CD14-positive monocyte (primary cell): ENCODE data around the gene SPINT1. TPM values are rescaled to one million over a fixed set of nuclear protein-coding genes. Genes with fewer than 3 reads are reported as not detected.

Source experiments
- DNase-seq, 3 donors: peaks; one replicate each; pipeline ENCODE4 v3.0.0-alpha.2; 2011 to 2022
- H2AFZ ChIP-seq: 2 replicates; pipeline ENCODE4 v1.6.0; 2012; ENCODE audit warnings: mild to moderate bottlenecking, low read depth, low read length, inconsistent platforms; ENCODE audit not compliant: insufficient read depth, poor library complexity, severe bottlenecking
- H3K27ac ChIP-seq, 2 donors: 1 replicate in 1 of 2; 2 replicates in 1 of 2; pipeline ENCODE4 v1.5.1; 2012 to 2013; ENCODE audit warnings: low read length in 2 of 2, control low read depth in 1 of 2, inconsistent platforms in 1 of 2, low read depth in 1 of 2, mild to moderate bottlenecking in 1 of 2
- H3K27me3 ChIP-seq, 2 donors: one replicate each; pipeline versions ENCODE4 v1.6.0 to v1.6.1; 2011 to 2013; ENCODE audit warnings: low read length in 2 of 2; ENCODE audit not compliant: control insufficient read depth in 2 of 2, insufficient read depth in 2 of 2
- H3K36me3 ChIP-seq, 2 donors: replicated peaks in 1 of 2; 1 replicate in 1 of 2; 2 replicates in 1 of 2; pipeline versions ENCODE4 v1.5.1 to v1.6.1; 2012 to 2013; ENCODE audit warnings: low read length in 2 of 2, control low read depth in 1 of 2, inconsistent platforms in 1 of 2, mild to moderate bottlenecking in 1 of 2; ENCODE audit not compliant: insufficient read depth in 2 of 2, control insufficient read depth in 1 of 2
- H3K4me1 ChIP-seq, 2 donors: 1 replicate in 1 of 2; 2 replicates in 1 of 2; pipeline versions ENCODE4 v1.5.1 to v1.6.1; 2012 to 2013; ENCODE audit warnings: low read length in 2 of 2, control low read depth in 1 of 2, inconsistent platforms in 1 of 2, mild to moderate bottlenecking in 1 of 2, moderate library complexity in 1 of 2; ENCODE audit not compliant: insufficient read depth in 2 of 2, control insufficient read depth in 1 of 2
- H3K4me2 ChIP-seq: replicated peaks from 2 replicates; pipeline ENCODE3; 2012; ENCODE audit warnings: low read length, moderate library complexity, mild to moderate bottlenecking; ENCODE audit not compliant: poor library complexity, severe bottlenecking; ENCODE audit errors: extremely low read depth
- H3K4me3 ChIP-seq, 3 experiments: fragments of 200-600 bp in 1 of 3; sonication (generic) in 1 of 3; replicated peaks in 1 of 3; 1 replicate in 2 of 3; 2 replicates in 1 of 3; pipeline ENCODE4 v1.5.1; 2011 to 2013; ENCODE audit warnings: low read length in 3 of 3, mild to moderate bottlenecking in 3 of 3, control low read depth in 2 of 3, low read depth in 2 of 3, inconsistent platforms in 1 of 3, moderate library complexity in 1 of 3
- H3K79me2 ChIP-seq: 2 replicates; pipeline ENCODE4 v1.6.0; 2012; ENCODE audit warnings: mild to moderate bottlenecking, control low read depth, inconsistent platforms, low read length, moderate library complexity; ENCODE audit not compliant: insufficient read depth
- H3K9ac ChIP-seq: 2 replicates; pipeline ENCODE4 v1.6.0; 2017; ENCODE audit warnings: low read length, mild to moderate bottlenecking; ENCODE audit not compliant: insufficient read depth, poor library complexity, severe bottlenecking
- H3K9me3 ChIP-seq, 2 donors: replicated peaks in 1 of 2; 1 replicate in 1 of 2; 2 replicates in 1 of 2; pipeline versions ENCODE4 v1.5.1 to v1.6.1; 2012 to 2013; ENCODE audit warnings: low read length in 2 of 2, control low read depth in 1 of 2; ENCODE audit not compliant: control insufficient read depth in 1 of 2, insufficient read depth in 1 of 2
- H4K20me1 ChIP-seq: 2 replicates; pipeline ENCODE4 v1.6.0; 2012; ENCODE audit warnings: mild to moderate bottlenecking, low read length, control low read depth, moderate library complexity; ENCODE audit not compliant: insufficient read depth
- H3K27ac Mint-ChIP-seq, 7 donors: one replicate each; pipeline ENCODE4 v1.8.0; 2020; ENCODE audit warnings: mild to moderate bottlenecking in 7 of 7, mixed read lengths in 7 of 7, moderate library complexity in 6 of 7, inconsistent platforms in 2 of 7
- H3K27me3 Mint-ChIP-seq, 3 donors: one replicate each; pipeline ENCODE4 v1.8.0; 2021 to 2022; ENCODE audit warnings: low read depth in 3 of 3, mild to moderate bottlenecking in 3 of 3, mixed read lengths in 3 of 3, moderate library complexity in 3 of 3, inconsistent platforms in 1 of 3
- H3K36me3 Mint-ChIP-seq, 2 donors: one replicate each; pipeline ENCODE4 v1.8.0; 2020; ENCODE audit warnings: mixed read lengths in 2 of 2, inconsistent platforms in 1 of 2, mild to moderate bottlenecking in 1 of 2
- H3K4me1 Mint-ChIP-seq: one replicate; pipeline ENCODE4 v1.8.0; 2020; ENCODE audit warnings: mild to moderate bottlenecking, mixed read lengths
- H3K4me3 Mint-ChIP-seq, 2 donors: one replicate each; pipeline ENCODE4 v1.8.0; 2020; ENCODE audit warnings: mild to moderate bottlenecking in 2 of 2, mixed read lengths in 2 of 2, moderate library complexity in 1 of 2
- H3K9me3 Mint-ChIP-seq, 7 donors: one replicate each; pipeline ENCODE4 v1.8.0; 2020 to 2022; ENCODE audit warnings: mixed read lengths in 7 of 7, mild to moderate bottlenecking in 6 of 7, moderate library complexity in 6 of 7, inconsistent platforms in 2 of 7
- WGBS: methylation state at CpG from one replicate; pipeline ENCODE4 v1.1.5; 2013; ENCODE audit warnings: missing lambda C conversion rate; ENCODE audit not compliant: insufficient coverage; 5-methylcytosine and 5-hydroxymethylcytosine counted together
- intact Hi-C, 2 donors: fragments of 100-400 bp; cut with micrococcal nuclease; formaldehyde crosslinking; loops; one replicate each; pipeline versions ENCODE4 v1.15.0 to v1.15.1; 2023
- polyA plus RNA-seq, 3 donors: library from polyadenylated mRNA; depleted of rRNA in 1 of 3; unstranded in 2 of 3; stranded (reverse) in 1 of 3; fragments of 300-500 nt in 2 of 3; fragments of >200 nt in 1 of 3; fragmentation: Illumina TruSeq in 2 of 3; gene quantifications; 1 replicate in 2 of 3; 2 replicates in 1 of 3; pipeline ENCODE4 v1.2.3, GENCODE V29; 2012 to 2021
- TF ChIP-seq, protein P1 (sequence below): fragments of 200-600 bp; IDR thresholded peaks from one replicate; pipeline ENCODE4 v1.8.0; 2022; ENCODE audit warnings: antibody characterized with exemption, mild to moderate bottlenecking

The SPINT1 gene
- polyA plus RNA-seq, 3 donors: 17.1 to 46.5 (median 21.5) TPM

DNA sequence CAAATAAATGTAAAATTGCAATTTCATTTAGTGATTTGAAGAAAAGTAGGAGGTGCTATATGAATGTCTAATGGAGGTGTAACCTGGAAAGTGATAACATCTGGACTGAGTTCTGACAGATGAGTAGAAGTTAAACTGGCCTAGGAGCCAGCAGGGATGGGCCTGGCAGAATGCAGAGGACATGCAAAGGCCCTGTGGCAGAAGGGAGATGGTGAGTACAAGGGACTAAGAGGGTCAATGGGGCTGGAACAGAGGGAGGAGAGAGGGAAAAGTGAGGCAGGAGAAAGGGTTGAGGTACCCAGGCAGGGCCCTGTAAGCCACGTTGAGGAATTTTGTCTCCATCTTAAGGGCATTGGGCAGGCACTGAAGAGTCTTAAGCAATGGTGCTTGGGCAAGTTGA is 12.0 kb upstream of the SPINT1 start:
- no peak overlapping the region for H3K4me2 ChIP-seq
- H3K9me3 Mint-ChIP-seq: peaks cover 0 to 6% (median 0%) of the 10 kb centered on the region in 7 donors
- no peak overlapping the region for H3K9ac ChIP-seq
- WGBS: 90% methylated on average over 1 of the region's 1 CpG
- H3K27ac ChIP-seq: no peak overlapping the region
- H3K27ac Mint-ChIP-seq: no peak overlapping the region
- no peaks in the 10 kb centered on the region for H3K79me2 ChIP-seq
- DNase-seq: no peak
- TF ChIP-seq, protein P1, sequence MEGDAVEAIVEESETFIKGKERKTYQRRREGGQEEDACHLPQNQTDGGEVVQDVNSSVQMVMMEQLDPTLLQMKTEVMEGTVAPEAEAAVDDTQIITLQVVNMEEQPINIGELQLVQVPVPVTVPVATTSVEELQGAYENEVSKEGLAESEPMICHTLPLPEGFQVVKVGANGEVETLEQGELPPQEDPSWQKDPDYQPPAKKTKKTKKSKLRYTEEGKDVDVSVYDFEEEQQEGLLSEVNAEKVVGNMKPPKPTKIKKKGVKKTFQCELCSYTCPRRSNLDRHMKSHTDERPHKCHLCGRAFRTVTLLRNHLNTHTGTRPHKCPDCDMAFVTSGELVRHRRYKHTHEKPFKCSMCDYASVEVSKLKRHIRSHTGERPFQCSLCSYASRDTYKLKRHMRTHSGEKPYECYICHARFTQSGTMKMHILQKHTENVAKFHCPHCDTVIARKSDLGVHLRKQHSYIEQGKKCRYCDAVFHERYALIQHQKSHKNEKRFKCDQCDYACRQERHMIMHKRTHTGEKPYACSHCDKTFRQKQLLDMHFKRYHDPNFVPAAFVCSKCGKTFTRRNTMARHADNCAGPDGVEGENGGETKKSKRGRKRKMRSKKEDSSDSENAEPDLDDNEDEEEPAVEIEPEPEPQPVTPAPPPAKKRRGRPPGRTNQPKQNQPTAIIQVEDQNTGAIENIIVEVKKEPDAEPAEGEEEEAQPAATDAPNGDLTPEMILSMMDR: no peak
- H3K27me3 Mint-ChIP-seq: peaks cover 3 to 8% (median 5%) of the 10 kb centered on the region in 3 donors
- H3K36me3 ChIP-seq: no peaks in the 10 kb centered on the region
- H3K4me3 Mint-ChIP-seq: no peak overlapping the region
- H4K20me1 ChIP-seq: no peaks in the 10 kb centered on the region
- H3K9me3 ChIP-seq: no peaks in the 10 kb centered on the region
- no peaks in the 10 kb centered on the region for H3K4me1 Mint-ChIP-seq
- H3K36me3 Mint-ChIP-seq: no peaks in the 10 kb centered on the region
- no peaks in the 10 kb centered on the region for H3K4me1 ChIP-seq
- H3K4me3 ChIP-seq: no peak overlapping the region
- intact Hi-C loops: no loop called here
- no peaks in the 10 kb centered on the region for H3K27me3 ChIP-seq
- H2AFZ ChIP-seq: no peak overlapping the region

DNA sequence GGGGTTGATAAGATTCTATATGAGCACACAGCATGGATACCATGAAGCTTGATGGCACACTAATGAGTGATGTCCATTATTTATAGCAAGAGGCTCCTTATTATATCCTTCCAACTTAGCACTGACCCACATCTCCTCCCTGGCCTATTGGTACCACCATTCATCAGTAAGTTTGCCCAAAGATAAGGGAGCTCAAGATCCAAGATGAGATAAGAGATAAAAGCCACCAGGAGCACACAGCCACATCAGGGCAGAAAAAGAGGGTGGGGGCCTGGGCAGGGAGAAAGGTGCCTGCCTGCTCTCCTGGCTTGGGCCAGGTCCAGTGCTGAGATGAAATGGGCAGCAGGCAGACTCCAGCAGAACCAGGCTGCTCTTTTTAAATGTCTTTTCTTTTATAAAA is 10.9 kb upstream of the SPINT1 start:
- H4K20me1 ChIP-seq: no peaks in the 10 kb centered on the region
- H3K4me2 ChIP-seq: no peak overlapping the region
- H3K36me3 ChIP-seq: no peaks in the 10 kb centered on the region
- H3K27me3 Mint-ChIP-seq: peaks cover 1 to 5% (median 2%) of the 10 kb centered on the region in 3 donors
- H3K27ac ChIP-seq: no peak overlapping the region
- H3K79me2 ChIP-seq: no peaks in the 10 kb centered on the region
- no peak for DNase-seq
- H3K4me3 ChIP-seq: no peak overlapping the region
- no peak overlapping the region for H3K9ac ChIP-seq
- intact Hi-C loops: no loop called here
- H3K9me3 Mint-ChIP-seq: peaks cover 0 to 6% (median 0%) of the 10 kb centered on the region in 7 donors
- H3K4me1 ChIP-seq: no peaks in the 10 kb centered on the region
- H3K27ac Mint-ChIP-seq: no peak overlapping the region
- TF ChIP-seq, protein P1: no peak
- no peaks in the 10 kb centered on the region for H3K4me1 Mint-ChIP-seq
- H3K4me3 Mint-ChIP-seq: no peak overlapping the region
- H3K9me3 ChIP-seq: no peaks in the 10 kb centered on the region
- no peaks in the 10 kb centered on the region for H3K36me3 Mint-ChIP-seq
- no peaks in the 10 kb centered on the region for H3K27me3 ChIP-seq
- H2AFZ ChIP-seq: no peak overlapping the region
